ENCODE results near the gene ISG20L2.

Gene ISG20L2

DNA sequence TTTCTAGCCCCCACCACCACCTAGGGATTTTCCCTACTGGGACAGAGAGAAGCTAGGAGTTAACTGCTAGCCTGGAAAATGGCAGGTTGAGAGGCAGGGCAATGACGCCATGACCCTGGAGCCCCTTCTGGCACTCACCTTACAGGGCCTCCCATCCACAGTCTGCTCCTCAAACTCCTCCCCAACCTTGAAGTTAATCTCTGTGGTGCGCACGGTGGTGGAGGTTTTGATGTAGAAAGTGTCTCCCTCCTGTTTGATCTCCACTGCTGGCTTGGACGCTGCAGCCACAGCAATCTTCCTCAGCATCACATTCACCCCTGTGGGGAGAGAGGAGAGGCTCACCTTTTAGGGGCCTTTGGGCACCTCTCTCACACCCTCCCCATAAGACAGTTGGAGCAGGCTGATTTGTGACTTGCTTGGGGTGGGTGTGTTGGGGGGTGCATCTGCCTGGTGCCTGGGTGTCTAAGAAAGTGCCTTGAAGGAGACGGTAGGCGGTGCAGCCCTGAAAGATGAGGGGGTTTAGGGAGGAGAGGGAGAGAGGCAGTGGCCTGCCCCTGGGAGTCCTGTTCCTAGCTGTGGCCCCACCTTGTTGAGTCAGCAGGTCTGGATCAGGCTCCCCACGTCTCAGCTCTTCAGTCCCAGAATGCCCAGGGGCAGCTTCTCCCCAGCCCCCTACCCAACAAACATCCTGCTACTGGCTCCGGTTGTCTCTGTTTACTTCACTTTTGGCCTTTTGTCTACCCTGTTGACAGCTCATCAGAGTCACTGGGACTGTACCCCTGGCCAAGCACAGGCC lies 27.6 kb downstream of the ISG20L2 start:
- Histone ChIP-seq H3K9me3 (ENCODE audit: control insufficient read depth, low read length) (no peaks in the 10 kb centered on the region), H3K27ac (ENCODE audit: insufficient read depth, low read length, poor library complexity, severe bottlenecking) (no peak overlapping the region), H3K4me1 (ENCODE audit: control insufficient read depth, insufficient read depth, low read length, poor library complexity, severe bottlenecking) (peaks cover 15% of the 10 kb centered on the region), H3K36me3 (ENCODE audit: control insufficient read depth, insufficient read depth, low read length) (no peaks in the 10 kb centered on the region), H3K4me3 (ENCODE audit: insufficient read depth, low read depth, low read length, poor library complexity, severe bottlenecking) (no peak overlapping the region), H3K27me3 (replicated peaks; ENCODE audit: control insufficient read depth, insufficient read depth, low read length, poor library complexity, severe bottlenecking) (peaks cover 17% of the 10 kb centered on the region)
- DNase-seq, result no peak

DNA sequence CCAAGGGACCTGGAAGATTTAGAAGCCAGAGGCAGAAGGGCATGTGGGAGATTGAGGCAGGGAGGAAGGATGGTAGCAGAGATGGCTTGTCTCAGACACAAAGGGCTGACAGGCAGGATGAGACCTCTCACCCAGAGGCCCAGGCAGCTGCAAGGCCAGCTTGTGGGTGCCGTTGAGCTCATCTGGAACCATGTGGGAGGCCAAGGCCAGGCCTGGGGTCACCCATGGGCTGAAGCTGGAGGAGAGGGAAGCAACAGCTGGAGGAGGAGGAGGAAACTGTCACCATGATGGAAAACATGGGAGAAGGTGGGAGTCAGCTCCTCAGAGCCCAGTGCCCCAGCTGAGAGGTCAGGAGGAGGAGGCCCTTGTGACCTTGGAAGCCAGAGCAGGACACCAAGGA lies 29.6 kb downstream of the ISG20L2 start:
- DNase-seq, result no peak
- peaks cover 10% of the 10 kb centered on the region for H3K27me3 ChIP-seq (replicated peaks; ENCODE audit: control insufficient read depth, insufficient read depth, low read length, poor library complexity, severe bottlenecking)
- no peaks in the 10 kb centered on the region for H3K36me3 ChIP-seq (ENCODE audit: control insufficient read depth, insufficient read depth, low read length)
- no peak overlapping the region for H3K4me3 ChIP-seq (ENCODE audit: insufficient read depth, low read depth, low read length, poor library complexity, severe bottlenecking)
- no peaks in the 10 kb centered on the region for H3K4me1 ChIP-seq (ENCODE audit: control insufficient read depth, insufficient read depth, low read length, poor library complexity, severe bottlenecking)
- no peaks in the 10 kb centered on the region for H3K9me3 ChIP-seq (ENCODE audit: control insufficient read depth, low read length)
- no peak overlapping the region for H3K27ac ChIP-seq (ENCODE audit: insufficient read depth, low read length, poor library complexity, severe bottlenecking)

DNA sequence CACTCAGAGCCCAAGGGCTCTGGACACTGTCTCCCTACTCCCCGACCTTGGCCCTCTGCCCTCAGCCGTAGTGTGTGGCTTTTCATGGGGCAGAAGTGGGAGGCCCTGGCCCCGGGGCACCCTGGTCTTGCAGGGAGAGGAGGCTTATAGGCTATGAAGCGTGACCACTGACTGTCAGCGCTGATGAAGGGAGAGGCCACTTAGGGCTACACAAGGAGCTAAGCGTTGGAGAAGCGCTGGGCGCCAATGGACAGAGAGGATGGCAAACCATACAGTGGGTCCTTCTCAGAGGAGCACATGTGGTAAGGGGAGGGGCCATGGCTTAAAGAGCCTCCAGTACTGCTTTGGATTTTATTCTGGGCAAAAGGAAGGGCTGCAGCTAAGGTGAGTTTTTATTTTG lies 31.1 kb downstream of the ISG20L2 start:
- H3K27me3 ChIP-seq (replicated peaks; ENCODE audit: control insufficient read depth, insufficient read depth, low read length, poor library complexity, severe bottlenecking), result peaks cover 15% of the 10 kb centered on the region
- no peak overlapping the region for H3K27ac ChIP-seq (ENCODE audit: insufficient read depth, low read length, poor library complexity, severe bottlenecking)
- H3K36me3 ChIP-seq (ENCODE audit: control insufficient read depth, insufficient read depth, low read length), result no peaks in the 10 kb centered on the region
- H3K4me3 ChIP-seq (ENCODE audit: insufficient read depth, low read depth, low read length, poor library complexity, severe bottlenecking), result no peak overlapping the region
- no peaks in the 10 kb centered on the region for H3K9me3 ChIP-seq (ENCODE audit: control insufficient read depth, low read length)
- peaks cover 8% of the 10 kb centered on the region for H3K4me1 ChIP-seq (ENCODE audit: control insufficient read depth, insufficient read depth, low read length, poor library complexity, severe bottlenecking)
- no peak for DNase-seq

DNA sequence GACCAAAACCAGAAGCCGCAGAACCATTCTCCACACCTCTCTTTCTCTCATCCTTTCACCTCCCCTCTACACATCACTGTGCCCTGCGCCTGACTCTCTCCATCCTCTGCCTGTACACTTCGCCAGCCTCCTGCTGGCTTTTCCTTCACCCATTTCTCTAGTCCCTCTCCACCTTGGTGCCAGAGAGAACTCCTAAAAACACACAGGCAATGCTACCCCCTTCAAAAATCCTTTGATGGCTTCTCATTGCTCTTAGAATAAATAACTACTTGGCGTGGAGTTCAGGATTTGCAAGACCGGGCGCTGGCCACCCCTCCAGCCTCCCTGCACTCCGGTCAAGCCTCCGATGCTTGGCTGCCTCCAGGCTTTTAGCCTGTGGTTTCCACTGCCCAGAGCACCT lies 31.8 kb downstream of the ISG20L2 start:
- Histone ChIP-seq H3K4me3 (ENCODE audit: insufficient read depth, low read depth, low read length, poor library complexity, severe bottlenecking) (no peak overlapping the region), H3K27me3 (replicated peaks; ENCODE audit: control insufficient read depth, insufficient read depth, low read length, poor library complexity, severe bottlenecking) (peaks cover 21% of the 10 kb centered on the region)
- DNase-seq, result no peak

DNA sequence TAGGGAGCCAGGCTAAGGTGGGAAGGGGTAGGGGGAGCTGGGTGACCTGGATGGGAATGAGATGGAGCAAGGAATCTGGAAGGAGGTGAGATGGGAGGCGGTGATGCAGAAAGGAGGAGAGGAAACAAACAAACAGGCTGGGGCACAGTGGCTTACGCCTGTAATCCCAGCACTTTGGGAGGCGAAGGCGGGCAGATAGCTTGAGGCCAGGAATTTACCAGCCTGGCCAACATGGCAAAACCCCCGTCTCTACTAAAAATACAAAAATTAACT lies 33.9 kb downstream of the ISG20L2 start:
- Histone ChIP-seq H3K27me3 (replicated peaks; ENCODE audit: control insufficient read depth, insufficient read depth, low read length, poor library complexity, severe bottlenecking) (peaks cover 42% of the 10 kb centered on the region), H3K27ac (ENCODE audit: insufficient read depth, low read length, poor library complexity, severe bottlenecking) (no peak overlapping the region), H3K36me3 (ENCODE audit: control insufficient read depth, insufficient read depth, low read length) (no peaks in the 10 kb centered on the region), H3K4me1 (ENCODE audit: control insufficient read depth, insufficient read depth, low read length, poor library complexity, severe bottlenecking) (peaks cover 10% of the 10 kb centered on the region), H3K9me3 (ENCODE audit: control insufficient read depth, low read length) (no peaks in the 10 kb centered on the region), H3K4me3 (ENCODE audit: insufficient read depth, low read depth, low read length, poor library complexity, severe bottlenecking) (no peak overlapping the region)
- DNase-seq, result no peak

More for the DNA sequence above, 31.8 kb downstream of the ISG20L2 start:
- Histone ChIP-seq H3K27ac (ENCODE audit: insufficient read depth, low read length, poor library complexity, severe bottlenecking) (no peak overlapping the region), H3K4me1 (ENCODE audit: control insufficient read depth, insufficient read depth, low read length, poor library complexity, severe bottlenecking) (peaks cover 8% of the 10 kb centered on the region), H3K36me3 (ENCODE audit: control insufficient read depth, insufficient read depth, low read length) (no peaks in the 10 kb centered on the region), H3K9me3 (ENCODE audit: control insufficient read depth, low read length) (no peaks in the 10 kb centered on the region)

DNA sequence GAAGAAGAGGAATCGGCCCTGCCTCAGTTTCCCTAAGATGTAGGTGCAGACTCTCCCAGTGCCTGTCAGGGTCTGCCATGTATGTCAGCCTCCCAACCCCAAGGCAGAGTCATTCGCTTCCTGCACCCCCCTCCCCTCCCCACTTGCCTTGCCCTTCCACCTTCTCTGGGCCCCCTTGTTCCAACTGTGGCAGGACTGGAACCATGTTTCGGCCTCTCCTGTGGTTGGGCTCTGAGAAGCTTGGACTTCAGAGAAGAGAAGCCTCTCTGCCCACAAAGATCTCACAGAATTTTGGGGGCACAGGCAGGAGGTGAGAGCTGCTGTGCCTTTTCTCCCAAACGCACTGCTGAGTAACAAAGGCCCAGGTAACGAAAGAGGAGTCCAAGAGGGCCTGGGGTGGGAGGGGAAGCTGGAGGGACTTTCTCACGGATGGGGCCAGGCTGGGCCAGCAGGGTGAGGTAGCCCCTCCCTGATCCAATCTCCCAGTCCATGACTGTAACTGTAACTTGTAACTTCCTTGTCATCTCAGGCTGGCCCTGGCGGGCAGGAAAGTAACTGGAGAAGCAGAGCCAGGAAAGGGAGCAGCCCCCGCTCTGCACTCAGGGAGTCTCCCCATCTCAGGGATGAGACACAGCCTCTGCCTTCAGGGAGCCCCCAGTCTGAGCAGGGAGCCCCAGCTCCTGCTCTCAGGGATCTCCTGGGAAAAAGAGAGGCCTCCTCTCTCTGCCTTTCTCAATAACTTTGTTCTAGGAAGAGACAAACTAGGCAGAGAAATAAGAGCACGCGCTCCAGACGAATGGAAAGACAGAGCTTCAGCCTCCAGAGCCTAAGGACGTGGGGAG lies 34.5 kb downstream of the ISG20L2 start:
- peaks cover 43% of the 10 kb centered on the region for H3K27me3 ChIP-seq (replicated peaks; ENCODE audit: control insufficient read depth, insufficient read depth, low read length, poor library complexity, severe bottlenecking)

DNA sequence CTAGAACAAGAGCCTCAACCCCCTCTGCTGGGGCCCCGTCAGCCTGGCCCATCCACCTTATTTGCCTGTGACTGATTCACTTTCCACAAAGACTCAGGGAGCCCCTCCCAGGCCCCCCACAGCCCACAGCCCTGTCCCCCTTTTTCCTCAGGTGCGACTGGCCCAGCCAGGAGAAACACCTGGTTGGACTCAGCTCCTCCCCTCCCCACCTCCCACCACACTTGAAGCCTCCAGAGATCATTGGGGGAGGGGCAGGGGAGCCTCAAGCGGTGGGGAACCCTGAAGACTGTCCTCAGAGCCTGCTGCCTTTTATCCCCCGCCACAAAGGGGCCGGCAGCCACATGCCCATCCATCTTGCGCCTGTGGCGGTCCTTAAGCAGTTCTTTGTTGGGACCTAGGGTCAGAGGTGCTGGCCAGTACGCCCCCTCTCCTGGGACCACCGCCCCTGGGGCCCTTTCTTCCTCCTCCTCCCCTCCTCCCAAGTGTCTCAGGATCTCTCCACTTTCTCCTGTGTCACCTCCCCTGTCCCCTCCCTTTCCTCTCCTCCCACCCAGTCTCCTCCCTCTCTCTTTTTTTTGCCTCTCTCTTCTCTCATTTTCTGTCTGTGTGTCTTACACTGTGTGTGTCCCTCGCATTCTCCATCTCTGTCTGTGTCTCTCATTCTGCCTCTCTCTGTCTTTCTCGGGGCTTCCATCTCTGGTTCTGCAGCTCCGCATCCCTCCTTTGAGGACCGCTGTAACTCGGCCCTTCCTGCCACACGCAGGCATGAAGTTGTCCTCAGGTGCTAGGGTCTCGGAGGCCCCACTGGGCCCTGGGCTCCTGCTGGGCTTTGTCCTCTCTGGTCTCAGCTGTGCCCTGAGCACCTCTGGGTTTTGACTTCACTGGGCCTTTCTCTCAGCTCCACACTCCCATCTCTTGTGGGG lies 35.4 kb downstream of the ISG20L2 start:
- no peaks in the 10 kb centered on the region for H3K36me3 ChIP-seq (ENCODE audit: control insufficient read depth, insufficient read depth, low read length)
- peaks cover 43% of the 10 kb centered on the region for H3K27me3 ChIP-seq (replicated peaks; ENCODE audit: control insufficient read depth, insufficient read depth, low read length, poor library complexity, severe bottlenecking)
- H3K9me3 ChIP-seq (ENCODE audit: control insufficient read depth, low read length), result no peaks in the 10 kb centered on the region
- H3K4me1 ChIP-seq (ENCODE audit: control insufficient read depth, insufficient read depth, low read length, poor library complexity, severe bottlenecking), result peaks cover 16% of the 10 kb centered on the region
- H3K27ac ChIP-seq (ENCODE audit: insufficient read depth, low read length, poor library complexity, severe bottlenecking), result no peak overlapping the region
- no peak for DNase-seq
- no peak overlapping the region for H3K4me3 ChIP-seq (ENCODE audit: insufficient read depth, low read depth, low read length, poor library complexity, severe bottlenecking)

More for the DNA sequence above, 34.5 kb downstream of the ISG20L2 start:
- DNase-seq, result no peak
- H3K27ac ChIP-seq (ENCODE audit: insufficient read depth, low read length, poor library complexity, severe bottlenecking), result no peak overlapping the region
- H3K36me3 ChIP-seq (ENCODE audit: control insufficient read depth, insufficient read depth, low read length), result no peaks in the 10 kb centered on the region
- peaks cover 16% of the 10 kb centered on the region for H3K4me1 ChIP-seq (ENCODE audit: control insufficient read depth, insufficient read depth, low read length, poor library complexity, severe bottlenecking)
- no peak overlapping the region for H3K4me3 ChIP-seq (ENCODE audit: insufficient read depth, low read depth, low read length, poor library complexity, severe bottlenecking)
- H3K9me3 ChIP-seq (ENCODE audit: control insufficient read depth, low read length), result no peaks in the 10 kb centered on the region

DNA sequence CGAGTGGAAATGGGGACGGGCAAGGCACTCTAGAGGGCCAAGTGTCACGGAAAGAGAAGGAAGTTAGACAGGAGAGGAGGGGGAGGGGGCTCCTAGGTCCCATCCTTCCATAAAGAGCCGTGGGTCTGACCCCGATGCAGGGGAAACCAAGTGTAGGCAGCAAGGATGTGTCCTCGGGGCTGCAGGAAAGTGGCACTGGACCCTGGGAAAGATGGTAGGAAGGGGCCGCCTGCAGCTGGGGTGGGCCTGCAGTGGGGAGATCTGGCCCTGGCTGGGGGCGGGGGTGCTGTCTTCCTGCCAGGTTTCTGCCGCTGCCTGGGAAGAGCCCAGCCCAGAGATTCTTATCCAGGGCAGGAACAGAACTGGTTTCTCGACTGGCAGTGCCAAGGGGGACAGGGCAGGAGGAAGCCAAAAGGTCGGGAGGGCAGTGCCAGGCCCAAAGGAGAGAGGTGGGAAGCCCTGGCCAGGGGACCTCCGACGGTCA lies 36.1 kb downstream of the ISG20L2 start:
- H3K27me3 ChIP-seq (replicated peaks; ENCODE audit: control insufficient read depth, insufficient read depth, low read length, poor library complexity, severe bottlenecking), result peaks cover 43% of the 10 kb centered on the region
- no peak overlapping the region for H3K4me3 ChIP-seq (ENCODE audit: insufficient read depth, low read depth, low read length, poor library complexity, severe bottlenecking)
- peaks cover 16% of the 10 kb centered on the region for H3K4me1 ChIP-seq (ENCODE audit: control insufficient read depth, insufficient read depth, low read length, poor library complexity, severe bottlenecking)
- H3K9me3 ChIP-seq (ENCODE audit: control insufficient read depth, low read length), result no peaks in the 10 kb centered on the region
- H3K36me3 ChIP-seq (ENCODE audit: control insufficient read depth, insufficient read depth, low read length), result no peaks in the 10 kb centered on the region
- DNase-seq, result no peak
- H3K27ac ChIP-seq (ENCODE audit: insufficient read depth, low read length, poor library complexity, severe bottlenecking), result no peak overlapping the region

DNA sequence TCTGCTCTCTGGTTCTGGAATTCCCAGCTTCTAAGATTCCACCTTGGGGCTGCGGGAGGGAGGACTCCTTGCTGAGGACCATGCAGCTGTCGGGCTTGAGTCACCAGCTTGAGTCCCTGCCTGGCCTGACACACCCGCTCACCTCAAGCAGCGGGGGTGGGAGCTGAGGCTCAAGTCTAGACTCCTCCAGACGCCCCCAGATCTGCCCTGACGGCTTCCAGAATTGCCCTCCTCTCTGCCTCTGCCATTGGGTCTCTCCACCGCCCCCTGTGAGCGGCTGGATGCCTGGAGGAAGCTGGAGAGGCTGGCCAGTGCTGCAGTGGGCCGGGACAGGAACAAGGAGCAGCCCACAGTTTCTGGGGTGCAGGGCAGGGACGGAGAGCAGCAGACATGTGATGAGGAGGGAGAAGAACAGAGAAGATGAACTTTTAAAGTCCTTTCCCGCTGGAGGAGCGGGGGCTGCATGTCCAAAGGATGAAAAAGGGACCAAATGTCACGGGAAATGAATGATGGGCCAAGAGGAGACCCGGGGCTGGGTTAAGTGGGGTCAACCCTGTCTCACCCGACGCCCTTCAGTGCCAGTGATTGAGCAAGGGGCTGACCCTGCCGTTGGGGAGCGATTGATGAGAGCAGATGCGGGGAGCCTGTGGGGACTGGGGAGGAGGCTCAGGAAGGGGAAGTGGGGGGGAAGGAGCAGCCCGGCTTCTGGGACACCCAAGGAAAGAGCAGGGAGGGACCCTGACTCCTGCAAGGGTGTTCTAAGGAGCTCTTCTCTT lies 36.7 kb downstream of the ISG20L2 start:
- H3K4me1 ChIP-seq (ENCODE audit: control insufficient read depth, insufficient read depth, low read length, poor library complexity, severe bottlenecking), result peaks cover 16% of the 10 kb centered on the region
- DNase-seq, result no peak
- peaks cover 43% of the 10 kb centered on the region for H3K27me3 ChIP-seq (replicated peaks; ENCODE audit: control insufficient read depth, insufficient read depth, low read length, poor library complexity, severe bottlenecking)
- H3K4me3 ChIP-seq (ENCODE audit: insufficient read depth, low read depth, low read length, poor library complexity, severe bottlenecking), result no peak overlapping the region
- no peak overlapping the region for H3K27ac ChIP-seq (ENCODE audit: insufficient read depth, low read length, poor library complexity, severe bottlenecking)
- no peaks in the 10 kb centered on the region for H3K9me3 ChIP-seq (ENCODE audit: control insufficient read depth, low read length)
- no peaks in the 10 kb centered on the region for H3K36me3 ChIP-seq (ENCODE audit: control insufficient read depth, insufficient read depth, low read length)

Measured in effector memory CD4-positive, alpha-beta T cell (primary cell).